Right lobe of liver (tissue), 4 donors: ENCODE measurements around the gene MEGF10.

ENCODE experiments used
- POLR2A ChIP-seq: fragments of 450-650 bp; IDR thresholded peaks from one replicate; pipeline ENCODE4 v1.6.1; 2017; ENCODE audit warnings: antibody characterized with exemption, mild to moderate bottlenecking
- TF ChIP-seq, protein P1 (sequence below), 4 donors: fragments of 200-600 bp in 3 of 4; fragments of 450-650 bp in 1 of 4; IDR thresholded peaks; one replicate each; pipeline versions ENCODE4 v1.5.1 to v1.8.0; 2016 to 2022; ENCODE audit warnings: antibody characterized with exemption in 4 of 4, mild to moderate bottlenecking in 2 of 4
- donor health status: DM: no; HTN: no; CAD: no.
- donor health status: DM: no; HTN: no; CAD: no.
- donor health status: DM: no; HTN: yes; CAD: no.

DNA sequence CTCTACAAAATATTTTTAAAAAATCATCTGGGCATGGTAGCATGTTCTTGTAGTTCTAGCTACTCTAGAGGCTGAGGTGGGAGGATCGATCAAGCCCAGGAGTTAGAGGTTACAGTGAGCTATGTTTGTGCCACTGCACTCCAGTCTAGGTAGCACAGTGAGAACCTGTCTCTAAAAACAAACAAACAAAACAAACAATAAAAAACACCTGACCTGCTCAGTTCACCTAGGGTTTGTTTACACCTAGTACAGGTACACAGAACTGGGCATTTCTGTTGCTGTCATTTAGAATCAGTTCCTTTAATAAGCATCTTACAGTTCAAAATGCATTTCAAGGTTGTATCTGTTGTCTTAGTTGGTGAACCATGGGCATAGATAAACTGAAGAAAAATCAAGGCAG is 95.3 kb downstream of the MEGF10 start:
- TF ChIP-seq, protein P1, sequence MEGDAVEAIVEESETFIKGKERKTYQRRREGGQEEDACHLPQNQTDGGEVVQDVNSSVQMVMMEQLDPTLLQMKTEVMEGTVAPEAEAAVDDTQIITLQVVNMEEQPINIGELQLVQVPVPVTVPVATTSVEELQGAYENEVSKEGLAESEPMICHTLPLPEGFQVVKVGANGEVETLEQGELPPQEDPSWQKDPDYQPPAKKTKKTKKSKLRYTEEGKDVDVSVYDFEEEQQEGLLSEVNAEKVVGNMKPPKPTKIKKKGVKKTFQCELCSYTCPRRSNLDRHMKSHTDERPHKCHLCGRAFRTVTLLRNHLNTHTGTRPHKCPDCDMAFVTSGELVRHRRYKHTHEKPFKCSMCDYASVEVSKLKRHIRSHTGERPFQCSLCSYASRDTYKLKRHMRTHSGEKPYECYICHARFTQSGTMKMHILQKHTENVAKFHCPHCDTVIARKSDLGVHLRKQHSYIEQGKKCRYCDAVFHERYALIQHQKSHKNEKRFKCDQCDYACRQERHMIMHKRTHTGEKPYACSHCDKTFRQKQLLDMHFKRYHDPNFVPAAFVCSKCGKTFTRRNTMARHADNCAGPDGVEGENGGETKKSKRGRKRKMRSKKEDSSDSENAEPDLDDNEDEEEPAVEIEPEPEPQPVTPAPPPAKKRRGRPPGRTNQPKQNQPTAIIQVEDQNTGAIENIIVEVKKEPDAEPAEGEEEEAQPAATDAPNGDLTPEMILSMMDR (IDR thresholded peaks at IDR 0.05), result no peak
- no peak for TF ChIP-seq POLR2A
